Left colon (tissue), 2 donors: ENCODE data around the gene TPST2. TPM values are rescaled to one million over a fixed set of nuclear protein-coding genes. Genes with fewer than 3 reads are reported as not detected.

Experiments used
- ATAC-seq: fragments of 200-7000 bp; cut with Tn5 transposase; one replicate; pipeline ENCODE4 v1.9.1; 2020; ENCODE audit warnings: mild to moderate bottlenecking, moderate library complexity
- DNase-seq, 2 donors: peaks; one replicate each; pipeline ENCODE4 v3.0.0-alpha.2; 2020
- intact Hi-C, 2 donors: fragments of 100-400 bp; cut with DNase I in 1 of 2; cut with micrococcal nuclease in 1 of 2; formaldehyde crosslinking; loops; one replicate each; pipeline versions ENCODE4 v1.11.2 to v1.14.0; 2022; cut with DNase I, micrococcal nuclease
- total RNA-seq, 2 donors: library from RNA; stranded (reverse); fragmentation: NEBNext Ultra II Directional; extraction: Animal tissue kit (Norgen Biotek cat#: 25700); gene quantifications; one replicate each; pipeline ENCODE4 v1.2.1, GENCODE V29; 2021
- donor health status: DM: no; HTN: no; CAD: no.
- donor health status: DM: yes; HTN: yes; CAD: no.

TPST2 gene
- total RNA-seq, 2 donors from 2014 or later, result 15.5 to 15.7 TPM

- ATAC-seq (no peak), DNase-seq (no peak)
- intact Hi-C loops, result no loop called here
Observed at GRCh38 chr22:26517429-26517828, 72.5 kb downstream of the TPST2 start.

GRCh38 chr22:26516503-26516902 lies 73.4 kb downstream of the TPST2 start:
- DNase-seq (no peak), ATAC-seq (no peak)
- intact Hi-C loops, result no loop called here

DNA sequence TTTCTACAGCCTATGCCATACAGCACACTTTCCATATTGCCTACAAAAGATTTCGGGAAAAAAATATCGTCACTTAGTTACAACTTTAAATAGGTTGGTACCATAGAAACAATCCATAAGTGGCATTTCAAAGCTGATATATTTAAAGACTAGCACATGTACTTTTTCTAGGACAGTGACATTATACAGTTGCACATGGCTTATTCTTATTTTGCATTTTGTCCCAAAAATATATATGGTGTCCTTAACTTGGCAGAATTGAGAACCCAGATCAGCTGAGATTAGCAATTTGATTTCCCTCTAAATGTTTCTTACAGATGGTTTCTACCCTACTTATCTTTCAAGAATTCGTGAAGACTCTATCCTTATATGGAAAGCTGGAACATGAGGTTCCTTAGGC lies 74.0 kb downstream of the TPST2 start:
- intact Hi-C loops, result no loop called here
- ATAC-seq, result no peak
- DNase-seq, result no peak

DNA sequence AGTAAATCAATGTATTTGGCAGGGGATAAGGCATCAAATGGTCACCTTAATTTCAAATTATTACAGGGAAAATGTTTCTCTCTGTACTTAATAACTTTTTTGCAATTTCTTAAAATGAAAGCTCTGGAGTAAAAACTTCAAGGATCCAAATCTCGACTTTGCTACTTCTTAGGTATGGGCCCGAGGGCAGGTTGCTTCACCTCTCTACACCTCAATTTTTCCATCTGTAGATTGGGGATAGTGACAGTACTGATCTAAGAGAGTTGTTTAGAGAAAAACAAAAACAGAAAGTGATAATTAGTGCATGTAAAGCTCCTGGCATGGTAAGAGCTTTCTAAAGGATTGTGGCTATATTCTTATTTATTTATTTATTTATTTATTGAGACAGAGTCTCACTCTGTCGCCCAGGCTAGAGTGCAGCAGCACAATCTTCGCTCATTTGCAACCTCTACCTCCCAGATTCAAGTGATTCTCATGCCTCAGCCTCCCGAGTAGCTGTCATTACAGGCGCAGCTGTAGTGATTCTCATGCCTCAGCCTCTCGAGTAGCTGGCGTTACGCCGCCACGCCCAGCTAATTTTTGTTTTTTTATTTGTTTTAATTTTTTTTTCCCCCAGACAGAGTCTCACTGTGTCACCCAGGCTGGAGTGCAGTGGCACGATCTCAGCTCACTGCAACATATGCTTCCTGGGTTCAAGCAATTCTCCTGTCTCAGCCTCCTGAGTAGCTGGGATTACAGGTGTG lies 75.3 kb downstream of the TPST2 start:
- intact Hi-C loops, result no loop called here
- ATAC-seq (no peak), DNase-seq (no peak)

- ATAC-seq (no peak), DNase-seq (no peak)
- intact Hi-C loops, result no loop called here
Observed at GRCh38 chr22:26513838-26514237, 76.1 kb downstream of the TPST2 start.

GRCh38 chr22:26512149-26512793 lies 77.7 kb downstream of the TPST2 start, which contains the start of gene TFIP11:
Gene TFIP11 (minus strand): TSS chr22:26512473. CDS start chr22:26510272, 2,201 bp downstream.
- intact Hi-C loops, result no loop called here
- peak; percentile 93 to 98 for DNase-seq
- peak; percentile 99 for ATAC-seq

DNA sequence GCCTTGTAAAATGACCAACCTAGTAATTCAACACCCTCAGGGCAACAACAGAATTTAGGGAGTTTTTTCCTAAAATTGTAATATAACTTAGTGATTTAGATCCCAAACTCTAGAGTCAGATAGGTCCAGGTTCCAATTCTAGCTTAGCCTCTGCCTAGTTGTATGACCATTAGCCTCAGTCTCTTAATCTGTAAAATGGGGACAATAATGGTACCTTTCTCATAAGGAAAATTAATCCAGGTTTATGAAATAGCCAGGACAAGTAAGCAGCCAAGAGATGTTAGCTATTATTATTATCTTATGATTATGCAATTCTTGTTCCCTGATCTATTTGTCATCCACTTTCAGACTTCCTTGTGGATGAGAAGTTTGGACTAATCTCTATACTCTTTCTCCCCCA lies 81.8 kb downstream of the TPST2 start:
- DNase-seq, result no peak
- no peak for ATAC-seq
- intact Hi-C loops, result no loop called here

- intact Hi-C loops, result no loop called here
- no peak for ATAC-seq
Observed at GRCh38 chr22:26503758-26504157, 86.2 kb downstream of the TPST2 start.

DNA sequence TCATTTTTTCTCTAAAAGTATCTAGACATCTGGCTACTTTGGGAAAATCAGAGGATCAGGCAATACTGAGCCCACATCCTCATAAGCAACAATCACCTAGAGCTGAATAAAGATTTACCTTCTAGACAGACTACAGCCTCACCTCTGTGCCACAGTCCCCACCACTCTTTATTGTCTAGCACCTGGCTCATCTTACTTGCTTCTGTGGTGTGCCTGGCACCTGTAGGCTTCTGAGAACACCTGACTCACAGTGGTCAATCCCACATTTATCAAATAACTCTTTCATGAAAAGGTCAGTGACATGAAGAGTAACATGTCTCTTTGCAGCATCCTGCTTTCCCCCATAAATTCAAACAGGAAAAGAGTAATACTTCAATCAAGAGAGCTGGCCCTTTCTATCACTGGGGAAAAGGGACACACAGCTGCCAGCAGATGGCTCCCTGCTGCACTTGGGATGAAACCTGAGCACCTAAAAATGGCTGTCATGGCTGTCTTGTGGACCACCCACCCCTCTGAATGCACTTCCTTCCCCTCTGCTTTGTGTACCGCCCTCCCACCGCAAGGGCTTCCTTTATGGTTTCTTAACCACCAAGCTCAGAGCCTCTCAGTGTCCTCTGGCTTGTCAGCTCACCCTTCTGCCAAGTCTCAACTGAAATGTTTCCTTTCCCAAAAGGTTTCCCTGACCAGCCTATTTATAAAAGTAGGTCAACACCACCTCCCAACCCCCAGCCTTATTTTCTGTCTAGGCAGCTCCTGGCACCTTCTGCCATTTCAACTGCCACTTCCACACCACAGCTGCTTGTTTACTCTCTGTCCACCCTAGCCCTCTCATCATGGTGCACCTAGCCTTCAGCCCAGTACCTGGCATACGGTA lies 87.0 kb downstream of the TPST2 start:
- ATAC-seq (peak; percentile 45), DNase-seq (peak; percentile 43 to 45)
- intact Hi-C loops, result no loop called here

More at GRCh38 chr22:26503758-26504157, 86.2 kb downstream of the TPST2 start:
- no peak for DNase-seq

DNA sequence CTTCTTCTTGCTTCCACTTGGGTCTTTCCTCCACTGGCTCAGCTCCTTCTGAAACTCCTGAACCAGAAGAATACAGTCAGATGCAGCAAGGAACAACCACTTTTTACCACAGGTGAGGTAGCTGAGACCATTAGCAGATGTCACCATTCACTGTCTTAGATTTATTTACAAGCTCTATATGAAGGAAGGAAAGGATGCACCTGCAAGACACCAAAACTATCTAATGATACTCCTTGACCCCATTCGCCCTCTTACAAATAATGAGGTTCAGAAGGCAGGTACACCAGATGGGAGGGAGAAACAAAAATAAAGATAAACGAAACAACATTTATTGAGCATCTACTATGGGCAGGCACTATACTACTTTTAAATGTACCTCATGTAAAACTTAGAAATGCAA lies 87.9 kb downstream of the TPST2 start:
- ATAC-seq (no peak), DNase-seq (no peak)
- intact Hi-C loops, result no loop called here

GRCh38 chr22:26499188-26499703 lies 90.7 kb downstream of the TPST2 start:
- intact Hi-C loops, result no loop called here
- DNase-seq, result no peak
- no peak for ATAC-seq

- ATAC-seq, result no peak
Observed at GRCh38 chr22:26496456-26496855, 93.5 kb downstream of the TPST2 start.

DNA sequence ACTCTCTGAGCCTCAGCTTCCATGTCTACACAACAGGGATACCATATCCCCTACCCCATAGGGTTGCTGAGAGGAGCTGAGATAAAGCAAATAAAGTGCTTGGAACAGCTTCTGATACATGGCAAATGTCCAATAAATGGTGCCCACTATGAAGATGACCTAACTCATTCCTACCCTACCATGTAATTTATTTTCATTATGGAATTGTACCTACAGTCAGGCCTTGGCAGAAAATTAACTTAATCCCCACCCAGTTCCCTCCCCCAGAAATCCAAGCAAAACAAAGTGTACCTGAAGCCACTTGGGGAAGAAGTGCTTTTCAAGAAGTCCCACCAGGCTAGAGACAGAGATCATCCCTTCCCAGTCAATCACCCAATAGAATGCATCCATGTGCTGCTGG lies 95.4 kb downstream of the TPST2 start:
- ATAC-seq, result no peak
- intact Hi-C loops, result no loop called here
- DNase-seq, result no peak

More at GRCh38 chr22:26496456-26496855, 93.5 kb downstream of the TPST2 start:
- intact Hi-C loops, result no loop called here
- DNase-seq, result no peak

DNA sequence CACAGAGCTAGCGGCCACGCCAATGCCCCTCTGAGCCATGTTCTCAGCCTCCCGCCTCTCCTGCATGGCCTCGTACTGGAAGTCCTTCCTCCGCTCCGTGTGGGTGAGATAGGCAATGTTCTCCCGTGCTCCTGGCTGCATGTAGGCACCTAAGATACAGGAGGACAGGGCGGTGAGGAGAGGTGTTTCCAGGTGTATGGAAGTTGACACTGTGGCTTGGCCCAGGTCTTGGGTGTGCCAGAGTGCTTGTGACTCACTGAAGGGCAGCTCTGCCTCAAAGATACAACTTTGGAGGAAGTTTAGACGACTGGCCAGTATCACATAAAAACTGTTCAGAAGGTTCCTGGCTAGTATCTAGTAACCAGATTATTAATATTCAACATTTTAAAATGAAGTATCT lies 97.7 kb downstream of the TPST2 start:
- DNase-seq (no peak), ATAC-seq (no peak)
- intact Hi-C loops, result no loop called here

- intact Hi-C loops, result no loop called here
- ATAC-seq (no peak), DNase-seq (no peak)
Observed at GRCh38 chr22:26489447-26490036, 100.4 kb downstream of the TPST2 start.

DNA sequence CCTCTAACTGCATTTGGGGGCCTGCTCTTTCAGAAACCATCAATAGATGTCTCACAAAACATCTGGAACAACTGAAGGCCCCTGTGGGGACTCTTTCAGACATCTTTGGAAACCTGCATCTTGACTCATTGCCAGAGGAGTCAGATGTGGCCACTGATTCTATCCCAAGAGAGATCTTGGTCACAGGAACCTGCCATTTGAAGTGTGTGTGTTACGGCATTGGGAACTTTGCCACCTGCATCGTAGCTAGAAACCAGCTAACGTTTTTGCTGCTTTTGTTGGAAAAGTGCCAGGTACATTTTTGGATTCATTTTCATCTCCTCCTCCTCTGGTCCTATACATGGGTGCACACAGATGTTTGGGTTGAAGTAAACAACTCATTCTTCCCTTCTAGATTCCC lies 101.9 kb downstream of the TPST2 start:
- DNase-seq, result no peak
- intact Hi-C loops, result no loop called here
- no peak for ATAC-seq

DNA sequence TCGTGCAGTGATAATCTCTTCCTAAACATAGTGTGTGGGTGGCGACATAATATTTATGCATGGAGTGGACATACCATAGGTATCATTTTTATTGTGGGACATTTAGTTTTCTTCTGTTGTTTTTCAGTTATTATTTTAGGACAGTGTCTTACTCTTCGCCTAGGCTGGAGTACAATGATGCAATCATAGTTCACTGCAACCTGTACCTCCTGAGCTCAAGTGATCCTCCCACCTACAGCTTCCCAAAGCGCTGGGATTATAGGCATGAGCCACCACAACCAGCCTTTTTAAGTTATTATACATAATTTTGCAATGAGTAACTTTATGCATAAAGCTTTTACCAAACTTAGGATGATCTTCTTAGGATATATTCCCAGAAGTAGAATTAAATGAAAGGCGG lies 103.5 kb downstream of the TPST2 start:
- DNase-seq (no peak), ATAC-seq (no peak)
- intact Hi-C loops, result no loop called here

DNA sequence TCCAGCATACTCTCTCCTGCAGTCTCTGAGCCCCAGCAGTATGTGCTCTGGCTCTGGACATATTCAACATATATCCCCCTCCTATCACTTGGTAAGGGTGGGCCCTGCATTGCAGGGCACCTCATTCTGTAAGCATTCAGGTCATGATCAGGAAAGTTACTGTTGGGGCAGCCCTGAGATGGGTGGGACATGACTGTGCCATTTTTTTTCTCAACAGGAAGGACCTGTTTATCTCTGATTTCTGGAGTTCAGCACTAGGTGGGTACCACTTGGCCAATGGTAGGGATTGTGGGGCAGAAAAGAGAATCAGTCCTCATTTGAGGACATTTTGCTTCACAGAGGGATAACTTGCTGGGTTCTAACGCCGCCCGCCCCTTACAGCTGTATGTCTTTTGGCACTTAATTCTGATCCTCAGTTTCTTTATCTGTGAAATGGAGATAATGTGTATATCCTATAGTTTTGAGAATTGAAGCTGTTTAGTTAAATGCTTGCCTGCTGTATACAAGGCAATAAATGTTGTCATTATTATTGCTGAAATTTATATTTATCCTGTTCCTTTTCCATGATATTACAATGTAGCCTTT lies 104.0 kb downstream of the TPST2 start:
- DNase-seq (no peak), ATAC-seq (no peak)
- intact Hi-C loops, result no loop called here

GRCh38 chr22:26485013-26485412 lies 104.9 kb downstream of the TPST2 start:
- DNase-seq, result no peak
- no peak for ATAC-seq
- intact Hi-C loops, result no loop called here
